GM23338 (cell line): ENCODE results near the gene DNASE1L1. TPM values are rescaled to one million over a fixed set of nuclear protein-coding genes. Genes with fewer than 3 reads are reported as not detected.

Experiments
- ATAC-seq: fragments of 200-7000 bp; cut with Tn5 transposase; 3 replicates; pipeline ENCODE4 v1.9.1; 2020
- DNase-seq: peaks from one replicate; pipeline ENCODE4 v3.0.0-alpha.2; 2015; ENCODE audit warnings: low spot score
- H2AFZ ChIP-seq: fragments of 200-600 bp; sonication (generic); 2 replicates; pipeline ENCODE4 v1.8.0; 2016; ENCODE audit warnings: antibody characterized with exemption, mild to moderate bottlenecking, moderate library complexity
- H3F3A ChIP-seq: fragments of 200-600 bp; sonication (generic); replicated peaks from 2 replicates; pipeline ENCODE4 v1.8.0; 2017; ENCODE audit warnings: antibody characterized with exemption, mixed run types, low read depth
- H3K27ac ChIP-seq: fragments of 200-600 bp; sonication (generic); 2 replicates; pipeline ENCODE4 v1.6.1; 2016; ENCODE audit warnings: low read depth
- H3K27me3 ChIP-seq: fragments of 200-600 bp; sonication (generic); 2 replicates; pipeline ENCODE4 v1.8.0; 2016; ENCODE audit warnings: mild to moderate bottlenecking, mixed run types, moderate library complexity; ENCODE audit not compliant: insufficient read depth
- H3K36me3 ChIP-seq: fragments of 200-600 bp; sonication (generic); 2 replicates; pipeline ENCODE4 v1.8.0; 2016; ENCODE audit warnings: mild to moderate bottlenecking; ENCODE audit not compliant: insufficient read depth
- H3K4me1 ChIP-seq: fragments of 200-600 bp; sonication (generic); 2 replicates; pipeline ENCODE4 v1.8.0; 2016; ENCODE audit warnings: mild to moderate bottlenecking, moderate library complexity; ENCODE audit not compliant: insufficient read depth
- H3K4me2 ChIP-seq: fragments of 200-600 bp; sonication (generic); 2 replicates; pipeline ENCODE4 v1.7.1; 2017; ENCODE audit warnings: mixed run types
- H3K4me3 ChIP-seq: fragments of 200-600 bp; sonication (generic); 2 replicates; pipeline ENCODE4 v1.6.1; 2016; ENCODE audit warnings: mixed run types
- H3K79me2 ChIP-seq: fragments of 200-600 bp; sonication (generic); replicated peaks from 2 replicates; pipeline ENCODE4 v1.8.0; 2017; ENCODE audit warnings: mild to moderate bottlenecking; ENCODE audit not compliant: insufficient read depth
- H3K9me2 ChIP-seq: fragments of 200-600 bp; sonication (generic); 2 replicates; pipeline ENCODE4 v1.8.0; 2017; ENCODE audit not compliant: insufficient read depth
- H4K20me1 ChIP-seq: fragments of 200-600 bp; sonication (generic); replicated peaks from 2 replicates; pipeline ENCODE4 v1.8.0; 2017; ENCODE audit warnings: mild to moderate bottlenecking; ENCODE audit not compliant: insufficient read depth
- H3K27ac Mint-ChIP-seq: 2 replicates; pipeline ENCODE4 v1.8.0; 2020; ENCODE audit warnings: inconsistent platforms, mild to moderate bottlenecking, moderate library complexity, mixed read lengths
- H3K27me3 Mint-ChIP-seq: 3 replicates; pipeline ENCODE4 v1.8.0; 2022; ENCODE audit warnings: low read depth, mild to moderate bottlenecking, moderate library complexity, mixed read lengths, inconsistent platforms; ENCODE audit not compliant: insufficient read depth, poor library complexity
- H3K36me3 Mint-ChIP-seq: 3 replicates; pipeline ENCODE4 v1.8.0; 2021; ENCODE audit warnings: low read depth, mild to moderate bottlenecking, inconsistent platforms, moderate library complexity, mixed read lengths
- H3K4me1 Mint-ChIP-seq: 3 replicates; pipeline ENCODE4 v1.8.0; 2020; ENCODE audit warnings: mild to moderate bottlenecking, inconsistent platforms, mixed read lengths
- H3K4me3 Mint-ChIP-seq: 3 replicates; pipeline ENCODE4 v1.8.0; 2021; ENCODE audit warnings: moderate library complexity, mild to moderate bottlenecking, inconsistent platforms, mixed read lengths
- H3K9me3 Mint-ChIP-seq: 3 replicates; pipeline ENCODE4 v1.8.0; 2020; ENCODE audit warnings: moderate library complexity, mild to moderate bottlenecking, inconsistent platforms, mixed read lengths
- CREB1 ChIP-seq: fragments of 250-450 bp; sonication (Bioruptor Pico); IDR thresholded peaks from 2 replicates; pipeline ENCODE4 v1.5.0; 2020; ENCODE audit warnings: low read depth, mild to moderate bottlenecking, moderate library complexity
- CTCF ChIP-seq, 2 experiments: fragments of 200-600 bp in 1 of 2; sonication (generic) in 1 of 2; conservative IDR thresholded peaks; 2 replicates each; pipeline versions ENCODE4 v1.5.1 to v1.6.1; 2016 to 2017; ENCODE audit warnings: antibody characterized with exemption in 2 of 2, low read depth in 2 of 2, mild to moderate bottlenecking in 2 of 2, moderate library complexity in 1 of 2
- EZH2 ChIP-seq: fragments of 200-600 bp; sonication (generic); IDR thresholded peaks from one replicate; pipeline ENCODE4 v1.8.0; 2017; ENCODE audit warnings: antibody characterized with exemption, mild to moderate bottlenecking, low read depth; ENCODE audit not compliant: unreplicated experiment
- EZH2phosphoT487 ChIP-seq: fragments of 200-600 bp; sonication (generic); IDR thresholded peaks from one replicate; pipeline ENCODE4 v1.8.1; 2018; ENCODE audit warnings: antibody characterized with exemption; ENCODE audit not compliant: unreplicated experiment
- JUNB ChIP-seq: IDR thresholded peaks from one replicate; pipeline ENCODE4 v1.6.1; 2016; ENCODE audit warnings: antibody characterized with exemption; ENCODE audit not compliant: unreplicated experiment
- NANOG ChIP-seq: IDR thresholded peaks from 2 replicates; pipeline ENCODE4 v1.6.1; 2016; ENCODE audit warnings: antibody characterized with exemption, borderline replicate concordance
- POLR2AphosphoS5 ChIP-seq: IDR thresholded peaks from 2 replicates; pipeline ENCODE4 v1.6.1; 2016; ENCODE audit warnings: antibody characterized with exemption, low read depth
- REST ChIP-seq: IDR thresholded peaks from one replicate; pipeline ENCODE4 v1.6.1; 2018; ENCODE audit warnings: antibody characterized with exemption; ENCODE audit not compliant: unreplicated experiment
- STAT1 ChIP-seq: IDR thresholded peaks from one replicate; pipeline ENCODE4 v1.6.1; 2016; ENCODE audit warnings: antibody characterized with exemption; ENCODE audit not compliant: unreplicated experiment
- ZNF114 ChIP-seq: fragments of 250-450 bp; sonication (Bioruptor Pico); IDR thresholded peaks from 2 replicates; pipeline ENCODE4 v1.5.0; 2020; ENCODE audit warnings: mild to moderate bottlenecking, moderate library complexity
- ZNF331 ChIP-seq: fragments of 250-450 bp; sonication (Bioruptor Pico); IDR thresholded peaks from 2 replicates; pipeline ENCODE4 v1.5.0; 2020; ENCODE audit warnings: low read depth, mild to moderate bottlenecking, moderate library complexity
- polyA plus RNA-seq: library from polyadenylated mRNA; unstranded; fragments of >200 nt; fragmentation: Nextera tagmentation; extraction: Ambion mirVana; gene quantifications from 2 replicates; pipeline ENCODE4 v1.2.1, GENCODE V29; 2016
- total RNA-seq: library from RNA; depleted of rRNA; stranded (reverse); fragments of >200 nt; shearing (Covaris generic); gene quantifications from 2 replicates; pipeline ENCODE4 v1.2.3, GENCODE V29; 2014
- TF ChIP-seq, protein P1 (sequence below): fragments of 250-450 bp; sonication (Bioruptor Pico); IDR thresholded peaks from 2 replicates; pipeline ENCODE4 v1.5.0; 2020; ENCODE audit warnings: mild to moderate bottlenecking, moderate library complexity
- TF ChIP-seq, protein P2 (sequence below): IDR thresholded peaks from 2 replicates; pipeline ENCODE4 v1.6.1; 2016; ENCODE audit warnings: antibody characterized with exemption

DNASE1L1 gene
- total and polyA plus RNA-seq, 2 experiments from 2014 or later: 3.3 to 16.1 TPM

- no peaks in the 10 kb centered on the region for H3F3A ChIP-seq
- H3K27ac ChIP-seq: peak overlapping the region; percentile 97
- TF ChIP-seq, protein P1, sequence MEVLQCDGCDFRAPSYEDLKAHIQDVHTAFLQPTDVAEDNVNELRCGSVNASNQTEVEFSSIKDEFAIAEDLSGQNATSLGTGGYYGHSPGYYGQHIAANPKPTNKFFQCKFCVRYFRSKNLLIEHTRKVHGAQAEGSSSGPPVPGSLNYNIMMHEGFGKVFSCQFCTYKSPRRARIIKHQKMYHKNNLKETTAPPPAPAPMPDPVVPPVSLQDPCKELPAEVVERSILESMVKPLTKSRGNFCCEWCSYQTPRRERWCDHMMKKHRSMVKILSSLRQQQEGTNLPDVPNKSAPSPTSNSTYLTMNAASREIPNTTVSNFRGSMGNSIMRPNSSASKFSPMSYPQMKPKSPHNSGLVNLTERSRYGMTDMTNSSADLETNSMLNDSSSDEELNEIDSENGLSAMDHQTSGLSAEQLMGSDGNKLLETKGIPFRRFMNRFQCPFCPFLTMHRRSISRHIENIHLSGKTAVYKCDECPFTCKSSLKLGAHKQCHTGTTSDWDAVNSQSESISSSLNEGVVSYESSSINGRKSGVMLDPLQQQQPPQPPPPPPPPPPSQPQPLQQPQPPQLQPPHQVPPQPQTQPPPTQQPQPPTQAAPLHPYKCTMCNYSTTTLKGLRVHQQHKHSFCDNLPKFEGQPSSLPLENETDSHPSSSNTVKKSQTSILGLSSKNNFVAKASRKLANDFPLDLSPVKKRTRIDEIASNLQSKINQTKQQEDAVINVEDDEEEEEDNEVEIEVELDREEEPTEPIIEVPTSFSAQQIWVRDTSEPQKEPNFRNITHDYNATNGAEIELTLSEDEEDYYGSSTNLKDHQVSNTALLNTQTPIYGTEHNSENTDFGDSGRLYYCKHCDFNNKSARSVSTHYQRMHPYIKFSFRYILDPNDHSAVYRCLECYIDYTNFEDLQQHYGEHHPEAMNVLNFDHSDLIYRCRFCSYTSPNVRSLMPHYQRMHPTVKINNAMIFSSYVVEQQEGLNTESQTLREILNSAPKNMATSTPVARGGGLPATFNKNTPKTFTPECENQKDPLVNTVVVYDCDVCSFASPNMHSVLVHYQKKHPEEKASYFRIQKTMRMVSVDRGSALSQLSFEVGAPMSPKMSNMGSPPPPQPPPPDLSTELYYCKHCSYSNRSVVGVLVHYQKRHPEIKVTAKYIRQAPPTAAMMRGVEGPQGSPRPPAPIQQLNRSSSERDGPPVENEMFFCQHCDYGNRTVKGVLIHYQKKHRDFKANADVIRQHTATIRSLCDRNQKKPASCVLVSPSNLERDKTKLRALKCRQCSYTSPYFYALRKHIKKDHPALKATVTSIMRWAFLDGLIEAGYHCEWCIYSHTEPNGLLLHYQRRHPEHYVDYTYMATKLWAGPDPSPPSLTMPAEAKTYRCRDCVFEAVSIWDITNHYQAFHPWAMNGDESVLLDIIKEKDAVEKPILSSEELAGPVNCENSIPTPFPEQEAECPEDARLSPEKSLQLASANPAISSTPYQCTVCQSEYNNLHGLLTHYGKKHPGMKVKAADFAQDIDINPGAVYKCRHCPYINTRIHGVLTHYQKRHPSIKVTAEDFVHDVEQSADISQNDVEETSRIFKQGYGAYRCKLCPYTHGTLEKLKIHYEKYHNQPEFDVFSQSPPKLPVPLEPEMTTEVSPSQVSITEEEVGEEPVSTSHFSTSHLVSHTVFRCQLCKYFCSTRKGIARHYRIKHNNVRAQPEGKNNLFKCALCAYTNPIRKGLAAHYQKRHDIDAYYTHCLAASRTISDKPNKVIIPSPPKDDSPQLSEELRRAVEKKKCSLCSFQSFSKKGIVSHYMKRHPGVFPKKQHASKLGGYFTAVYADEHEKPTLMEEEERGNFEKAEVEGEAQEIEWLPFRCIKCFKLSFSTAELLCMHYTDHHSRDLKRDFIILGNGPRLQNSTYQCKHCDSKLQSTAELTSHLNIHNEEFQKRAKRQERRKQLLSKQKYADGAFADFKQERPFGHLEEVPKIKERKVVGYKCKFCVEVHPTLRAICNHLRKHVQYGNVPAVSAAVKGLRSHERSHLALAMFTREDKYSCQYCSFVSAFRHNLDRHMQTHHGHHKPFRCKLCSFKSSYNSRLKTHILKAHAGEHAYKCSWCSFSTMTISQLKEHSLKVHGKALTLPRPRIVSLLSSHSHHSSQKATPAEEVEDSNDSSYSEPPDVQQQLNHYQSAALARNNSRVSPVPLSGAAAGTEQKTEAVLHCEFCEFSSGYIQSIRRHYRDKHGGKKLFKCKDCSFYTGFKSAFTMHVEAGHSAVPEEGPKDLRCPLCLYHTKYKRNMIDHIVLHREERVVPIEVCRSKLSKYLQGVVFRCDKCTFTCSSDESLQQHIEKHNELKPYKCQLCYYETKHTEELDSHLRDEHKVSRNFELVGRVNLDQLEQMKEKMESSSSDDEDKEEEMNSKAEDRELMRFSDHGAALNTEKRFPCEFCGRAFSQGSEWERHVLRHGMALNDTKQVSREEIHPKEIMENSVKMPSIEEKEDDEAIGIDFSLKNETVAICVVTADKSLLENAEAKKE (CRISPR knock-in tag): no peak
- TF ChIP-seq CTCF (conservative IDR thresholded peaks at IDR 0.05; ENCODE audit: low read depth in 2 of 2): no peak
- no peak for TF ChIP-seq STAT1
- no peak for TF ChIP-seq POLR2AphosphoS5
- no peak for TF ChIP-seq REST
- TF ChIP-seq EZH2: no peak
- no peak for TF ChIP-seq JUNB
- no peak for TF ChIP-seq EZH2phosphoT487
- TF ChIP-seq ZNF331 (CRISPR knock-in tag): no peak
- no peak for TF ChIP-seq CREB1
- TF ChIP-seq, protein P2, sequence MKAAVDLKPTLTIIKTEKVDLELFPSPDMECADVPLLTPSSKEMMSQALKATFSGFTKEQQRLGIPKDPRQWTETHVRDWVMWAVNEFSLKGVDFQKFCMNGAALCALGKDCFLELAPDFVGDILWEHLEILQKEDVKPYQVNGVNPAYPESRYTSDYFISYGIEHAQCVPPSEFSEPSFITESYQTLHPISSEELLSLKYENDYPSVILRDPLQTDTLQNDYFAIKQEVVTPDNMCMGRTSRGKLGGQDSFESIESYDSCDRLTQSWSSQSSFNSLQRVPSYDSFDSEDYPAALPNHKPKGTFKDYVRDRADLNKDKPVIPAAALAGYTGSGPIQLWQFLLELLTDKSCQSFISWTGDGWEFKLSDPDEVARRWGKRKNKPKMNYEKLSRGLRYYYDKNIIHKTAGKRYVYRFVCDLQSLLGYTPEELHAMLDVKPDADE: no peak
- no peak for TF ChIP-seq NANOG
- no peak for TF ChIP-seq ZNF114 (CRISPR knock-in tag)
- Mint-ChIP-seq H3K27ac (peak overlapping the region; percentile 80; the same call in 1 of the 2 replicates), H3K9me3 (no peaks in the 10 kb centered on the region), H3K4me1 (peaks cover 18% of the 10 kb centered on the region), H3K36me3 (peaks cover 20% of the 10 kb centered on the region), H3K4me3 (peak overlapping the region; percentile 14; the same call in 1 of the 3 replicates), H3K27me3 (peaks cover 12% of the 10 kb centered on the region)
- H3K79me2 ChIP-seq: peaks cover 11% of the 10 kb centered on the region
- peaks cover 4% of the 10 kb centered on the region; the same call in 1 of the 2 replicates for H3K4me1 ChIP-seq
- DNase-seq: peak; percentile 79
- peak overlapping the region; percentile 34; the same call in 1 of the 2 replicates for H3K4me3 ChIP-seq
- H2AFZ ChIP-seq: no peak overlapping the region
- no peaks in the 10 kb centered on the region for H3K27me3 ChIP-seq
- H4K20me1 ChIP-seq: no peaks in the 10 kb centered on the region
- peak; percentile 5 for ATAC-seq
- no peaks in the 10 kb centered on the region for H3K9me2 ChIP-seq
- no peaks in the 10 kb centered on the region for H3K36me3 ChIP-seq
- H3K4me2 ChIP-seq: peak overlapping the region; percentile 62
These were observed 27.8 kb downstream of the DNASE1L1 start for GRCh38 chrX:154381271-154381670.
